Neural cell (in vitro differentiated cells): Measurements from ENCODE around the gene FAM53B. TPM values are rescaled to one million over a fixed set of nuclear protein-coding genes. Genes with fewer than 3 reads are reported as not detected.

ENCODE experiments used
- H2AFZ ChIP-seq: fragments of 200-600, 300-800 bp; sonication (generic), shearing (Covaris generic); 2 replicates; pipeline ENCODE4 v1.6.0; 2014; ENCODE audit warnings: low read depth, mild to moderate bottlenecking, antibody characterized with exemption, low read length, moderate library complexity
- H3F3A ChIP-seq: fragments of 200-600 bp; shearing (Covaris generic); 2 replicates; pipeline ENCODE4 v1.6.1; 2016; ENCODE audit warnings: mild to moderate bottlenecking, moderate library complexity, mixed read lengths, antibody characterized with exemption, low read length; ENCODE audit not compliant: insufficient read depth, poor library complexity, severe bottlenecking
- H3K27ac ChIP-seq: fragments of 200-600, 300-800 bp; sonication (generic), shearing (Covaris generic); 2 replicates; pipeline ENCODE4 v1.5.1; 2014; ENCODE audit warnings: mild to moderate bottlenecking, low read length, moderate library complexity
- H3K27me3 ChIP-seq: fragments of 300-800, 200-600 bp; sonication (generic), shearing (Covaris generic); 2 replicates; pipeline ENCODE4 v1.6.0; 2014; ENCODE audit warnings: mild to moderate bottlenecking, low read depth, low read length, moderate library complexity; ENCODE audit not compliant: insufficient read depth
- H3K36me3 ChIP-seq: fragments of 300-800, 200-600 bp; sonication (generic), shearing (Covaris generic); 2 replicates; pipeline ENCODE4 v1.5.1; 2014; ENCODE audit warnings: mild to moderate bottlenecking, antibody characterized with exemption, low read length, moderate library complexity; ENCODE audit not compliant: insufficient read depth
- H3K4me2 ChIP-seq: fragments of 300-800, 200-600 bp; sonication (generic), shearing (Covaris generic); 2 replicates; pipeline ENCODE4 v1.6.0; 2014; ENCODE audit warnings: mild to moderate bottlenecking, low read length
- H3K4me3 ChIP-seq: fragments of 300-800, 200-600 bp; sonication (generic), shearing (Covaris generic); 2 replicates; pipeline ENCODE4 v1.5.1; 2014; ENCODE audit warnings: mild to moderate bottlenecking, low read length, moderate library complexity
- H3K79me2 ChIP-seq: fragments of 200-600 bp; shearing (Covaris generic); replicated peaks from 2 replicates; pipeline ENCODE4 v1.6.0; 2014; ENCODE audit warnings: mild to moderate bottlenecking, low read length, moderate library complexity; ENCODE audit not compliant: insufficient read depth
- H3K9ac ChIP-seq: fragments of 300-800, 200-600 bp; sonication (generic), shearing (Covaris generic); 2 replicates; pipeline ENCODE4 v1.6.1; 2016; ENCODE audit warnings: mild to moderate bottlenecking, low read length, mixed read lengths
- H3K9me2 ChIP-seq: fragments of 200-600 bp; shearing (Covaris generic); 2 replicates; pipeline ENCODE4 v1.6.1; 2016; ENCODE audit warnings: mild to moderate bottlenecking, low read length, mixed read lengths; ENCODE audit not compliant: insufficient read depth
- H3K9me3 ChIP-seq: fragments of 200-600, 300-800 bp; sonication (generic), shearing (Covaris generic); 2 replicates; pipeline ENCODE4 v1.6.1; 2016; ENCODE audit warnings: mild to moderate bottlenecking, mixed run types, low read length, moderate library complexity, mixed read lengths
- H4K20me1 ChIP-seq: fragments of 200-600 bp; shearing (Covaris generic); 2 replicates; pipeline ENCODE4 v1.6.1; 2016; ENCODE audit warnings: mild to moderate bottlenecking, mixed run types; ENCODE audit not compliant: insufficient read depth
- CTCF ChIP-seq: fragments of 450-650 bp; IDR thresholded peaks from 2 replicates; pipeline ENCODE4 v1.5.1; 2014; ENCODE audit warnings: antibody characterized with exemption, mild to moderate bottlenecking, moderate library complexity; ENCODE audit not compliant: poor library complexity, severe bottlenecking
- EP300 ChIP-seq: fragments of 450-650 bp; conservative IDR thresholded peaks from 2 replicates; pipeline ENCODE4 v1.6.1; 2014; ENCODE audit warnings: antibody characterized with exemption, mild to moderate bottlenecking, moderate library complexity; ENCODE audit not compliant: poor library complexity, severe bottlenecking
- EZH2 ChIP-seq: fragments of 200-600, 300-800 bp; shearing (Covaris generic), sonication (generic); IDR thresholded peaks from 2 replicates; pipeline ENCODE4 v1.6.1; 2014; ENCODE audit warnings: antibody characterized with exemption, low read length, borderline replicate concordance, mild to moderate bottlenecking; ENCODE audit not compliant: insufficient read depth, poor library complexity, severe bottlenecking
- MXI1 ChIP-seq: fragments of 450-650 bp; conservative IDR thresholded peaks from 2 replicates; pipeline ENCODE4 v1.6.1; 2014; ENCODE audit warnings: antibody characterized with exemption, mild to moderate bottlenecking; ENCODE audit not compliant: poor library complexity, severe bottlenecking
- POLR2AphosphoS5 ChIP-seq: IDR thresholded peaks from 2 replicates; pipeline ENCODE4 v1.6.1; 2012
- RAD21 ChIP-seq: fragments of 450-650 bp; conservative IDR thresholded peaks from 2 replicates; pipeline ENCODE4 v1.6.1; 2014; ENCODE audit warnings: antibody characterized with exemption, mild to moderate bottlenecking, moderate library complexity
- REST ChIP-seq: IDR thresholded peaks from 2 replicates; pipeline ENCODE4 v1.6.1; 2012; ENCODE audit warnings: borderline replicate concordance
- SMC3 ChIP-seq: fragments of 450-650 bp; conservative IDR thresholded peaks from 2 replicates; pipeline ENCODE4 v1.6.1; 2014; ENCODE audit warnings: antibody characterized with exemption, mild to moderate bottlenecking, moderate library complexity; ENCODE audit not compliant: poor library complexity
- TAF1 ChIP-seq: IDR thresholded peaks from 2 replicates; pipeline ENCODE4 v1.6.1; 2012; ENCODE audit warnings: low read depth
- polyA plus RNA-seq: library from polyadenylated mRNA; depleted of rRNA; stranded (reverse); fragments of >200 nt; gene quantifications from 2 replicates; pipeline ENCODE4 v1.2.3, GENCODE V29; 2014

Gene FAM53B
- polyA plus RNA-seq, 1 donor from 2014 or later = 21.8 TPM

GRCh38 chr10:124740369-124741280 lies 3.6 kb downstream of the FAM53B start:
- Histone ChIP-seq H4K20me1 (peaks cover 11% of the 10 kb centered on the region), H3K4me3 (peak overlapping the region; percentile 87), H3F3A (peaks cover 4% of the 10 kb centered on the region), H3K27me3 (no peaks in the 10 kb centered on the region), H3K9me3 (no peaks in the 10 kb centered on the region), H3K79me2 (peaks cover 62% of the 10 kb centered on the region), H2AFZ (no peak overlapping the region), H3K27ac (no peak overlapping the region), H3K4me2 (peak overlapping the region; percentile 53), H3K9ac (no peak overlapping the region), H3K36me3 (no peaks in the 10 kb centered on the region), H3K9me2 (no peaks in the 10 kb centered on the region)
- TF ChIP-seq TAF1 = no peak
- no peak for TF ChIP-seq CTCF
- no peak for TF ChIP-seq EZH2
- no peak for TF ChIP-seq MXI1
- no peak for TF ChIP-seq EP300
- no peak for TF ChIP-seq SMC3
- TF ChIP-seq POLR2AphosphoS5 = no peak
- TF ChIP-seq REST = no peak
- TF ChIP-seq RAD21 = no peak

GRCh38 chr10:124739986-124740368 lies 4.2 kb downstream of the FAM53B start:
- H2AFZ ChIP-seq = no peak overlapping the region
- peaks cover 4% of the 10 kb centered on the region for H3F3A ChIP-seq
- no peaks in the 10 kb centered on the region for H3K36me3 ChIP-seq
- H3K9me2 ChIP-seq = no peaks in the 10 kb centered on the region
- peak overlapping the region; percentile 87 for H3K4me3 ChIP-seq
- H3K9ac ChIP-seq = no peak overlapping the region
- no peak overlapping the region for H3K4me2 ChIP-seq
- TF ChIP-seq EZH2 (no peak), TAF1 (no peak), EP300 (no peak), REST (no peak), CTCF (no peak), MXI1 (no peak), SMC3 (no peak), RAD21 (no peak), POLR2AphosphoS5 (no peak)
- no peaks in the 10 kb centered on the region for H3K27me3 ChIP-seq
- no peaks in the 10 kb centered on the region for H3K9me3 ChIP-seq
- H4K20me1 ChIP-seq = peaks cover 11% of the 10 kb centered on the region
- peaks cover 68% of the 10 kb centered on the region for H3K79me2 ChIP-seq
- H3K27ac ChIP-seq = no peak overlapping the region
